Natural killer cell treated with Interleukin-12 subunit alpha and Interleukin-12 subunit beta and Interleukin-15 and Interleukin-18, amount 100 ng/mL, for 72 hours (primary cell): ENCODE data around the gene MALRD1. TPM values are rescaled to one million over a fixed set of nuclear protein-coding genes. Genes with fewer than 3 reads are reported as not detected.

Source experiments
- ATAC-seq, 2 donors: fragments of 150-1000 bp; cut with Tn5 transposase in 1 of 2; sonication (Bioruptor Pico), chemical (Tn5 transposase) in 1 of 2; 2 replicates each; pipeline ENCODE4 v1.10.0; 2021
- DNase-seq: peaks from one replicate; pipeline ENCODE4 v3.0.0; 2022; ENCODE audit warnings: low spot score
- H3K27ac Mint-ChIP-seq, 2 donors: 1 replicate in 1 of 2; 2 replicates in 1 of 2; pipeline ENCODE4 v1.8.0; 2022; ENCODE audit warnings: mixed read lengths in 2 of 2, mild to moderate bottlenecking in 1 of 2, moderate library complexity in 1 of 2
- H3K27me3 Mint-ChIP-seq, 2 donors: 1 replicate in 1 of 2; 2 replicates in 1 of 2; pipeline ENCODE4 v1.8.0; 2022; ENCODE audit warnings: mixed read lengths in 2 of 2
- H3K36me3 Mint-ChIP-seq: one replicate; pipeline ENCODE4 v1.8.0; 2022; ENCODE audit warnings: mixed read lengths
- H3K4me1 Mint-ChIP-seq, 2 donors: 1 replicate in 1 of 2; 2 replicates in 1 of 2; pipeline ENCODE4 v1.8.0; 2022; ENCODE audit warnings: low read depth in 2 of 2, mixed read lengths in 2 of 2, mild to moderate bottlenecking in 1 of 2
- H3K4me3 Mint-ChIP-seq: one replicate; pipeline ENCODE4 v1.8.0; 2022; ENCODE audit warnings: mixed read lengths
- H3K9me3 Mint-ChIP-seq: 2 replicates; pipeline ENCODE4 v1.8.0; 2022; ENCODE audit warnings: mixed read lengths
- total RNA-seq, 2 donors: library from RNA; stranded (reverse); gene quantifications; one replicate each; pipeline ENCODE4 v1.2.3, GENCODE V29; 2022

MALRD1 gene
- under 1 TPM in 1 of 2 donors, not detected in 1; 0.39 TPM for total RNA-seq

DNA sequence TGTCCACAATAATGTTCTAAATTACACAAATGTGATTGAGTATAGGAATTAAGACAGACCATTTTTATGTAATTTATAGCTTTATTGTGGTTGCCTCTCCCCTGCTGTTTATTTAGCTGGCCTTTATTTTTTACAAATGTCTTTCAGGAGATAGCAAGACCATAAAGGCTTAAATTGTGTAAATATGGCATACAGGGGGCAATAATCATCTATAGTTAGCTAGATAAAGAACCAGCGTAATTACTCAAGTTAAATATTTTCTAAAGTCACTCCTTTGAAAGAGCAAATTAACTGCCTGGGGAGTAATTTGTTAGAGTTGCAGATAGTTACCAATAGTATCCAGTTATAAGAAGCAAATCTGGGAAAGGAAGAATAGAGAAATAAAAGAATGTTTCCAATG, at the start of gene MALRD1:
TSS of gene MALRD1 (plus strand) at position 313 of the 400 bp plus-strand sequence. CDS start 138 bp downstream, outside the sequence.
- DNase-seq (no peak), ATAC-seq (no peak)
- Mint-ChIP-seq H3K27me3 (no peaks in the 10 kb centered on the region), H3K36me3 (no peaks in the 10 kb centered on the region), H3K4me3 (no peak within 1 kb of the TSS), H3K4me1 (no peaks in the 10 kb centered on the region), H3K9me3 (peaks cover 10% of the 10 kb centered on the region), H3K27ac (no peak within 1 kb of the TSS)

- H3K9me3 Mint-ChIP-seq: peaks cover 19% of the 10 kb centered on the region
- no peaks in the 10 kb centered on the region for H3K36me3 Mint-ChIP-seq
- no peak for ATAC-seq
- no peak overlapping the region for H3K4me3 Mint-ChIP-seq
- H3K27ac Mint-ChIP-seq: no peak overlapping the region
- no peak for DNase-seq
- H3K27me3 Mint-ChIP-seq: no peaks in the 10 kb centered on the region
- no peaks in the 10 kb centered on the region for H3K4me1 Mint-ChIP-seq
Observed at GRCh38 chr10:19003341-19003740, 45.3 kb upstream of the MALRD1 start.

DNA sequence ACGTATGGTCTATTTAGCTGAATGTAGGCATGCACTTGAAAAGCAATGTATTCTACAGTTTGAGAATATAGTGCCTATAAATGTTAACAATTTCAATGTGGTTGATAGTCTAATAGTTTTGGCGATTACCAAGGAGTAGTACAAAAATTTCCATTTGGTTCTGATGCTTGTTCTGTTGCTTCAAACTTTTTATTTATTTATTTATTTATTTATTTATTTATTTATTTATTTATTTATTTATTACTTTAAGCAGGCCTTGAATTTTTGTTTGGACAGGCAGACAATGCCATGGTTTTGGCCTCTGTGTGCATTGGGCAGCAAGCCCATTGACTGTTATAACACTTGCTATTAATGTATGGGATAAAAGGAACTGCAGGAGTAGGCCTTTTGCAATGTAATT, 36.5 kb upstream of the MALRD1 start:
- no peak for ATAC-seq
- no peak for DNase-seq
- Mint-ChIP-seq H3K27me3 (no peaks in the 10 kb centered on the region), H3K4me3 (no peak overlapping the region), H3K27ac (no peak overlapping the region), H3K4me1 (no peaks in the 10 kb centered on the region), H3K9me3 (peaks cover 16% of the 10 kb centered on the region), H3K36me3 (peaks cover 6% of the 10 kb centered on the region)

GRCh38 chr10:19014034-19014433, 34.6 kb upstream of the MALRD1 start:
- peaks cover 14% of the 10 kb centered on the region for H3K9me3 Mint-ChIP-seq
- H3K4me3 Mint-ChIP-seq: no peak overlapping the region
- ATAC-seq: no peak
- H3K4me1 Mint-ChIP-seq: no peaks in the 10 kb centered on the region
- H3K27me3 Mint-ChIP-seq: no peaks in the 10 kb centered on the region
- peaks cover 6% of the 10 kb centered on the region for H3K36me3 Mint-ChIP-seq
- no peak overlapping the region for H3K27ac Mint-ChIP-seq
- no peak for DNase-seq

DNA sequence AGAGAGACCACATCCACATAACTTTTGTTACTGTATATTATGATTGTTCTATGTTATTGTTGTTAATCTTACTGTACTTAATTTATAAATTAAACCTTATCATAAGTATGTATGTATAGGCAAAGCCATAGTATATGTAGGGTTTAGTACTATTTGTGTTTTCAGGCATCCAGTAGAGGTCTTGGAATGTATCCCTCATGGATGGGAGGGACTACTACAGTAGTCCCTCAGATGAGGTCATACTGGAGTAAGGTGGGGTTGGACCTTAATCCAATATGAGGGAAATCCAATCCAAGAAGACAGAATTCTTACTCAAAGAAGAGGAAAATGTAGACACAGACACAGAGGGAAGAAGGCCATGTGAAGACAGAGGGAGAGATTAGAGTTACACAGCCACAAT, 34.1 kb upstream of the MALRD1 start:
- H3K36me3 Mint-ChIP-seq: peaks cover 6% of the 10 kb centered on the region
- H3K27ac Mint-ChIP-seq: no peak overlapping the region
- H3K9me3 Mint-ChIP-seq: peaks cover 14% of the 10 kb centered on the region
- H3K4me3 Mint-ChIP-seq: no peak overlapping the region
- ATAC-seq (no peak), DNase-seq (no peak)
- no peaks in the 10 kb centered on the region for H3K27me3 Mint-ChIP-seq
- H3K4me1 Mint-ChIP-seq: no peaks in the 10 kb centered on the region

DNA sequence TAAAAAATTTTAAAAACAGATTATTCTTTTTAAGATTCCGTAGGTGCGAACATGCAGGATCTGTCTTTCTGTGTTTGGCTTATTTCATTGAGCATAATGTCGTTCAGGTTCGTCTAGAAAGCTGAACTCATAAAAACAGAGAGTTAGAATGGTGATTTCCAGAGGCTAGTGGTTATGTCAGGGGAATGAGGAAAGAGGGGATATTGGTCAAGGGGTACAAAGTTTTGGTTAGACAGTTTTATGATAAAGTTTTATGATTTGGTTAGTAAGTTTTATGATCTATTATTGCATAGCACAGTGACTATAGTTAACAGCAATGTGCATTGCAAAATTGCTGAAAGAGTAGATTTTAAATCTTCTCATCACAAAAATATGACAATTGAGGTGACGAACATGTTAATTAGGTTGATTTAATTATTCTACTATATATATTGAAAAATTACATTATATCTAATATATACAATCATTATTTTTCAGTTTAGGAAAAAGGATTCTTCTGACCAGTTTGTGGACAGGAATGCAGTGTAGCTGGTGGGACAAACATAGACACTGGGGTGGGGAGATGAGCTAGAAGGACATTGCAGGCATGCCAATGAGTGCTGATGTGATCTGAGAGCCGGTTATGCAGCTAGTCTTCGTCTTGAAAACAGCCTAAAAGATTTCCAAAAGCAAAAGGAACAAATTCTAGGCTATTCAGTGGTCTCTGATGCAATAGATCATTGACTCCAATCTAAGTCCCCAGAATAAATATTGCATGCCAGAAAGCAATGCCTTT, 31.3 kb upstream of the MALRD1 start:
- DNase-seq (no peak), ATAC-seq (no peak)
- Mint-ChIP-seq H3K4me3 (no peak overlapping the region), H3K27me3 (no peaks in the 10 kb centered on the region), H3K27ac (no peak overlapping the region), H3K9me3 (peaks cover 15% of the 10 kb centered on the region), H3K4me1 (no peaks in the 10 kb centered on the region), H3K36me3 (peaks cover 6% of the 10 kb centered on the region)

DNA sequence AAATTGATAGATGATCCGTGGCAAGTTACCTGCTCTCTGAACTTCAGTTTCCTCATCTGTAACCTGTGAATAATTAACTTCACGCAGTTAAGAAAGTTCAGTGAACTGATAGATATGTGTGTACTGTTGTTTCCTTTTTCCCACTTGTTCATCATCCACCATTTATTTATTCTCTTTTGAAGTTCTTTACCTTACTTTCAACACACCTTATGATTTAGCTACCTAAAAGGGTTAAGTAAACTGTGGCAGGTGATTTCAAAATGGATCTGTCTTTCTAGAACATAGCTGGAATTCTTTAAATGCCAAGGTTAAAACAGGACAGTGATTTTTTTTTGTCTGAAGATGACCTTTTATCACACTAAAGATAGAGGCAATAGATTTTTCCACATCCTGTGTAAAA, 27.4 kb upstream of the MALRD1 start:
- peaks cover 10% of the 10 kb centered on the region for H3K9me3 Mint-ChIP-seq
- H3K36me3 Mint-ChIP-seq: peaks cover 4% of the 10 kb centered on the region
- ATAC-seq: no peak
- no peaks in the 10 kb centered on the region for H3K27me3 Mint-ChIP-seq
- H3K4me1 Mint-ChIP-seq: no peaks in the 10 kb centered on the region
- H3K4me3 Mint-ChIP-seq: no peak overlapping the region
- H3K27ac Mint-ChIP-seq: no peak overlapping the region
- DNase-seq: no peak

DNA sequence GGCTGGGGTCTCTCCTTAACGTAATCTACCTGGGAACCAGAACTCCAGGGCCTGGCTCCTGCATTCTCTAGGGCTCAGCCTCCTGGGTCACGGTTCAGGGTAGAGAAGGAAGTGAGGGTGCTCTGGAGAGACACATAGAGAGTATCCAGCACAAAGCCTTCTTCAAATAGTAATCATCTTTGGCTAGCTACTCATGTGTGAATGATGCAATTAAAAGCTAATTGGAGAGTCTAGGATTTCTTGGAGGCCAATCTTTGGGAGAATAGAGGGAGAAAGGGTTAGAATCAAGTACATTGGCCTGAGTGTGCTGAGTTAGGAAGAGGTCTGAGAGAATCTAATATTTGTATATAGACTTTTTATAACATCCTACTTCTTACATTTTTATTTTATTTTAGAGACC, 24.0 kb upstream of the MALRD1 start:
- Mint-ChIP-seq H3K4me3 (no peak overlapping the region), H3K9me3 (peaks cover 6% of the 10 kb centered on the region), H3K27me3 (no peaks in the 10 kb centered on the region), H3K4me1 (no peaks in the 10 kb centered on the region), H3K36me3 (peaks cover 4% of the 10 kb centered on the region), H3K27ac (no peak overlapping the region)
- no peak for DNase-seq
- no peak for ATAC-seq

DNA sequence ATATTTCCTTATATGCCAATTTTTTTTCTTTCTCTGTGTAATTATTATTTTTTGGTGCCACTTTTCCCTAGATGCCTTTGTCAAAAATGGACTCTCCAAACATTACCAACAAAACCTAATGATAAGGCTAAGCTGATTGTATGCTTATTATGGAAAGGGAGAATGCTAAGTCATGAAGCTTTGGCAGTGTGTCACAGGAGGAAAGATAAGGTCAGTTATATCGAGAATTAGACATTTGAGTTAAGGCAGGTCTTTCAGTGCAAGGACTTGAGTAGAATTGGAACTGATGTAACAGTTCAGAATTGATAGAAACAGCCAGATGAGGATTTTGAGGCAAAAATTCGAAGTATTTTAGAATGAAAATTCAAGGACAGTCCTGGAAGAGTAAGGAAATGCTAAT, 16.8 kb upstream of the MALRD1 start:
- ATAC-seq: no peak
- Mint-ChIP-seq H3K9me3 (peaks cover 3% of the 10 kb centered on the region), H3K4me3 (no peak overlapping the region), H3K4me1 (no peaks in the 10 kb centered on the region), H3K27me3 (no peaks in the 10 kb centered on the region), H3K36me3 (no peaks in the 10 kb centered on the region), H3K27ac (no peak overlapping the region)
- no peak for DNase-seq

GRCh38 chr10:19033741-19034140, 14.9 kb upstream of the MALRD1 start:
- Mint-ChIP-seq H3K4me3 (no peak overlapping the region), H3K27ac (no peak overlapping the region), H3K9me3 (peaks cover 3% of the 10 kb centered on the region), H3K36me3 (no peaks in the 10 kb centered on the region), H3K4me1 (no peaks in the 10 kb centered on the region), H3K27me3 (no peaks in the 10 kb centered on the region)
- ATAC-seq: no peak
- no peak for DNase-seq

- no peak overlapping the region for H3K27ac Mint-ChIP-seq
- no peaks in the 10 kb centered on the region for H3K4me1 Mint-ChIP-seq
- H3K4me3 Mint-ChIP-seq: no peak overlapping the region
- H3K9me3 Mint-ChIP-seq: no peaks in the 10 kb centered on the region
- H3K27me3 Mint-ChIP-seq: no peaks in the 10 kb centered on the region
- DNase-seq (no peak), ATAC-seq (no peak)
- H3K36me3 Mint-ChIP-seq: no peaks in the 10 kb centered on the region
Observed at GRCh38 chr10:19041171-19041570, 7.4 kb upstream of the MALRD1 start.

DNA sequence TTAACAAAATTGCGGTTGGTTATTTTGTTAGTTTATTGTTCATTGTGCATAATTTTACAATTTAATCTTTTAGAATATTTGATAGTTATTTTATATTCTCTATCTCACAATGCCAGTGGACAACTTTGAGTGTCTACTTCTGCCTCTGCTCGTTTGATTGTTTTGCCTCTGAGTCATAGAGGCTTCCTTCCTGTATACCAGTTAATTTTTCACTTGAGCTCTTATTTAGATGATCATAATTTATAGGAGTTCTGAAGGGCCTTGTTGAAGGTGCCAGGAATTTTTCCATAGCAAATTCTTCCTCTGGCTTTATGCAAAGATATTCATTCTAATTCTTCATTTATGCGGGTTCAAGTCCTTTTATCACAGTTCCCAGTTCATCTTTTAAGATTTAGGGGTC, 5.2 kb upstream of the MALRD1 start:
- H3K4me3 Mint-ChIP-seq: no peak overlapping the region
- no peak overlapping the region for H3K27ac Mint-ChIP-seq
- no peaks in the 10 kb centered on the region for H3K27me3 Mint-ChIP-seq
- H3K9me3 Mint-ChIP-seq: peaks cover 5% of the 10 kb centered on the region
- ATAC-seq (no peak), DNase-seq (no peak)
- no peaks in the 10 kb centered on the region for H3K4me1 Mint-ChIP-seq
- H3K36me3 Mint-ChIP-seq: no peaks in the 10 kb centered on the region

- H3K9me3 Mint-ChIP-seq: peaks cover 5% of the 10 kb centered on the region
- H3K4me3 Mint-ChIP-seq: no peak overlapping the region
- no peaks in the 10 kb centered on the region for H3K4me1 Mint-ChIP-seq
Observed at GRCh38 chr10:19046679-19047078, 1.9 kb upstream of the MALRD1 start.

DNA sequence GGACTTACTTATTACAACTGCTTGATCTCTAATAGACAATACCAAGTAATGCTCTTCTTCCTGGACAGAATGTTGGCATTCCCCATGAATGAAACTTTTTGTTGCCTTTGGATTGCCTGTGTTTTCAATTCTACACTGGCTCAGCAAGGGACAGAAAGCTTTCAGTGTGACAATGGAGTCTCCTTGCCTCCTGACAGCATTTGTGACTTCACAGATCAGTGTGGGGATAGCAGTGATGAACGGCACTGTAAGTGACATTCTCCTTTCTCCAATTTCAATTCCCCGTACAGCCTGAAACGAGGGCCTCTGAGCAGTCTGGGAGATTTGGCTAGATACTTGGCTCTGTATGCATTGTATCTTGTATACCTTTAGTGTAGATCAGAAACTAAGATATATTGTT, 290 bp downstream of the MALRD1 start:
- Mint-ChIP-seq H3K36me3 (no peaks in the 10 kb centered on the region), H3K4me3 (no peak overlapping the region), H3K27ac (no peak overlapping the region), H3K4me1 (no peaks in the 10 kb centered on the region), H3K27me3 (no peaks in the 10 kb centered on the region), H3K9me3 (peaks cover 10% of the 10 kb centered on the region)
- ATAC-seq: no peak
- no peak for DNase-seq

More at GRCh38 chr10:19046679-19047078, 1.9 kb upstream of the MALRD1 start:
- DNase-seq (no peak), ATAC-seq (no peak)
- H3K27ac Mint-ChIP-seq: no peak overlapping the region
- no peaks in the 10 kb centered on the region for H3K27me3 Mint-ChIP-seq
- H3K36me3 Mint-ChIP-seq: no peaks in the 10 kb centered on the region

DNA sequence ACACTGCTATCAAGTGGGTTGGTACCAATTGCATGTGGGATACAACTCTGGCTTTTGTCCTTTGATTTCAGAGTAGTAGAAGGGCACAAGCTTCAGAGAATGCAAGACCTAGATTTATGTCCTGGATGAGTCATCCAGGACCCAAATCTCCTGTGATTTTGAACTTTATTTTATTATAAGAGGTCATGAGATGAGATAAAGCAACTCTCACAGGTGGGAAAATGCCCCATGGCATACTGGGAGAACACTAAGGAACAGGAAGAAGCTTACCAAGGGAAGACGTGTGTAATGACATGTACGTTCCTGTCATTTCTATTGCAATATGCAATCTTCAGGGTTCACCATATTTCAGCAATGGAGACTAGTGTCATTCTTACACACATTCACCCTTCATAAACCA, 966 bp downstream of the MALRD1 start:
- peaks cover 12% of the 10 kb centered on the region for H3K9me3 Mint-ChIP-seq
- no peaks in the 10 kb centered on the region for H3K4me1 Mint-ChIP-seq

More for the DNA sequence above, 966 bp downstream of the MALRD1 start:
- Mint-ChIP-seq H3K4me3 (no peak overlapping the region), H3K27ac (no peak overlapping the region), H3K27me3 (no peaks in the 10 kb centered on the region), H3K36me3 (no peaks in the 10 kb centered on the region)
- DNase-seq (no peak), ATAC-seq (no peak)
